ENCODE measurements around the gene SLC8A3.

GRCh38 chr14:70166530-70167203 is 22.1 kb downstream of the SLC8A3 start:
- TF ChIP-seq EZH2 (IDR thresholded peaks at IDR 0.05; ENCODE audit: borderline replicate concordance): no peak
- no peak for TF ChIP-seq CTCF (IDR thresholded peaks at IDR 0.05; ENCODE audit: poor library complexity)
- TF ChIP-seq EZH2phosphoT487 (IDR thresholded peaks at IDR 0.05; ENCODE audit: low read depth, severe bottlenecking, unreplicated experiment): no peak

Measured in hepatocyte (in vitro differentiated cells).